ENCODE data around the gene PNMT. TPM values are rescaled to one million over a fixed set of nuclear protein-coding genes. Genes with fewer than 3 reads are reported as not detected.

PNMT gene
- total and polyA plus RNA-seq, 2 of the 8 experiments (the other 6 are each of a cell fraction or from before 2014, with no cell fraction given): 5.6 to 10.9 TPM

DNA sequence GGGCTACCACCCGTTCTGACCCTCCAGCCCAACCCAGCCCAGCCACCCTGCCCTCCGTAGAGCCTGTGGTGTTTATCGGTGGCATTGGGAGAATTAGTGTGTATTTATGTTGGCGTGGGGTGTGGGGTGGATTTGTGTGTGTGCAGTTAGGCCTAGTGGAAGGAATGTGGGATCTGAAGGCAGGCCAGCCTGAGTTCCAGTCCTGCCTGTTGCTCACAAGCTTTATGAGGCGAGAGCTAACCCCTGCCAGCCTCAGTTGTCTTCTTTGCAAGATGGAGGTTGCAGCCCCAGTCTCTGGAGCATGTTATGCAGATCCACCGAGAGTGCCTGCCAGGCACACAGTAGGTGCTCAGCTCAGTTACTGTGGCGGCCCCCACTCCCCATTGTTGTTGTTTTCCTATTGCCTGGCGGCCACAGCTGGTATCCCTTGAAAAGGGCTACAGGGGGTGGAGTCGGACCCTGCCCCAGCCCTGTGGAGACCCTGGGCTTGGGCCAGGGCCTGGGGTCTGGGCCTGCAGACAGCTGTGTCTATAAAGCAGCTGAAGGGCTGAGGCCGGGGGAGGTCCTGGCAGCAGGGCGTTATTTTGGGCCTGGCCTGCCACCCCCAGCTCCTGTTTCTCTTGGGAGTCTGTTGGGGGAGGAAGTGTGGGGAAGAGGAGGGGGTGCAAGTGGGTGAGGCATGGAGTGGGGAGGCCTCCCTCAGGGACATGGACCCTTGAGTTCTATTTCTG, 36.7 kb downstream of the PNMT start:
- Histone ChIP-seq H4K5ac (ENCODE audit: insufficient read length, low read depth, low read length) (peak overlapping the region; percentile 28), H3K56ac (replicated peaks; ENCODE audit: insufficient read length, low read depth, low read length) (no peak overlapping the region), H3K4me2 (ENCODE audit: insufficient read depth in 1 of 2, low read depth in 2 of 2, low read length in 2 of 2) (peak overlapping the region; percentile 63 to 88), H2BK15ac (ENCODE audit: low read length) (0 out of 2 replicates have a peak overlapping the region, but pooled peaks have one; percentile 81), H2BK120ac (replicated peaks; ENCODE audit: low read depth, low read length) (no peak overlapping the region), H3K23ac (ENCODE audit: insufficient read length) (no peak overlapping the region), H4K91ac (replicated peaks; ENCODE audit: insufficient read length, low read length) (peak overlapping the region; percentile 75), H2BK12ac (ENCODE audit: low read depth, low read length) (0 out of 2 replicates have a peak overlapping the region, but pooled peaks have one; percentile 75), H3K9me3 (ENCODE audit: insufficient read depth in 2 of 2, low read depth in 1 of 2, low read length in 1 of 2) (no peaks in the 10 kb centered on the region), H3K18ac (ENCODE audit: extremely low read depth, low read length) (peak overlapping the region; percentile 75; the same call in 1 of the 2 replicates), H3K27ac (ENCODE audit: low read depth, low read length) (peak overlapping the region; percentile 72), H3K23me2 (ENCODE audit: low read depth, low read length) (peaks cover 9% of the 10 kb centered on the region), H2AFZ (ENCODE audit: low read length) (no peak overlapping the region), H4K20me1 (replicated peaks in 1 of 2; ENCODE audit: control insufficient read depth in 1 of 2, insufficient read depth in 2 of 2, low read length in 2 of 2) (peaks cover 26 to 39% of the 10 kb centered on the region in 2 experiments), H3K36me3 (ENCODE audit: control insufficient read depth in 2 of 4, insufficient read depth in 4 of 4, low read length in 3 of 4) (peaks cover 14 to 35% (median 27%) of the 10 kb centered on the region in 4 experiments), H3K9ac (replicated peaks in 1 of 4; ENCODE audit: extremely low read depth in 1 of 4, low read depth in 3 of 4, low read length in 3 of 4) (peak overlapping the region in 3 of 4 experiments; percentile 45 to 53 (median 52); a peak in 5 of 7 replicates), H4K8ac (ENCODE audit: extremely low read depth, insufficient read depth, low read length) (no peak overlapping the region; the same call in 1 of the 2 replicates), H2AK5ac (ENCODE audit: low read depth, low read length) (peak overlapping the region; percentile 2; the same call in 1 of the 2 replicates), H2BK5ac (ENCODE audit: low read depth, low read length) (peak overlapping the region; percentile 67), H2BK20ac (ENCODE audit: low read length) (no peak overlapping the region), H3K4me3 (ENCODE audit: extremely low read depth in 1 of 4, insufficient read depth in 2 of 4, low read depth in 3 of 4, low read length in 4 of 4) (peak overlapping the region in 1 of 4 experiments; percentile 26; a peak in 4 of 8 replicates), H3K27me3 (replicated peaks in 1 of 4; ENCODE audit: control insufficient read depth in 3 of 4, extremely low read depth in 1 of 4, insufficient read depth in 3 of 4, low read length in 3 of 4) (no peaks in the 10 kb centered on the region), H3K4ac (replicated peaks; ENCODE audit: insufficient read length, low read depth, low read length) (peak overlapping the region; percentile 59), H3K4me1 (replicated peaks in 1 of 4; ENCODE audit: control insufficient read depth in 3 of 4, insufficient read depth in 4 of 4, low read length in 3 of 4) (peaks cover 12 to 43% (median 26%) of the 10 kb centered on the region in 4 experiments), H3K79me1 (ENCODE audit: low read depth, low read length) (peaks cover 22% of the 10 kb centered on the region), H3K79me2 (ENCODE audit: control insufficient read depth in 1 of 2, insufficient read depth in 2 of 2, low read length in 2 of 2) (peaks cover 42 to 96% of the 10 kb centered on the region in 2 experiments), H3K14ac (ENCODE audit: insufficient read length) (no peak overlapping the region)
- CTCF ChIA-PET (ENCODE audit: partially characterized antibody): interaction anchor here (0.6 to 52.4 kb wide), 16 partner anchors 9 to 71 kb away, joined by 3 to 1885 read pairs (median 4); partner anchors contain the start of genes GRB7, MIEN1, PPP1R1B and STARD3
- DNase-seq (ENCODE audit: low read depth in 1 of 2, low spot score in 2 of 2): peak in 1 of 2 experiments; percentile 63
- POLR2A ChIA-PET (ENCODE audit: partially characterized antibody): interaction anchor here (0.9 to 38.1 kb wide), 9 partner anchors 10 to 254 kb away, joined by 3 to 708 read pairs (median 6); partner anchors contain the start of genes MED1, MIEN1, PGAP3 and PNMT
- FAIRE-seq: no peak
- 53% methylated on average over 11 of the region's 11 CpGs; no CpG with 5 or more reads in 1 of the 2 experiments for WGBS, 2 experiments (ENCODE audit: extremely low coverage in 1 of 2, insufficient coverage in 1 of 2, insufficient read length in 1 of 2, insufficient replicate concordance in 2 of 2, low coverage in 1 of 2, low lambda C conversion rate in 2 of 2, missing lambda C conversion rate in 1 of 2)
- TF ChIP-seq HDAC6 (IDR thresholded peaks at IDR 0.05; ENCODE audit: low read depth, low read length): peak; percentile 41
- TF ChIP-seq POLR2AphosphoS5 (IDR thresholded peaks at IDR 0.05; ENCODE audit: low read depth, low read length): peak; percentile 16; the same call in 1 of the 2 replicates
- peak; percentile 9; the same call in 1 of the 2 replicates for TF ChIP-seq KDM1A (IDR thresholded peaks at IDR 0.05; ENCODE audit: borderline replicate concordance, low read length)
- TF ChIP-seq SP2 (IDR thresholded peaks at IDR 0.05; ENCODE audit: low read length): no peak
- TF ChIP-seq TAF1 (IDR thresholded peaks at IDR 0.05; ENCODE audit: low read depth, low read length): 0 out of 2 replicates have a peak, but pooled peaks have one; percentile 29
- TF ChIP-seq, protein P1, sequence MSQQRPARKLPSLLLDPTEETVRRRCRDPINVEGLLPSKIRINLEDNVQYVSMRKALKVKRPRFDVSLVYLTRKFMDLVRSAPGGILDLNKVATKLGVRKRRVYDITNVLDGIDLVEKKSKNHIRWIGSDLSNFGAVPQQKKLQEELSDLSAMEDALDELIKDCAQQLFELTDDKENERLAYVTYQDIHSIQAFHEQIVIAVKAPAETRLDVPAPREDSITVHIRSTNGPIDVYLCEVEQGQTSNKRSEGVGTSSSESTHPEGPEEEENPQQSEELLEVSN (IDR thresholded peaks at IDR 0.05): no peak
- TF ChIP-seq SAP30 (IDR thresholded peaks at IDR 0.05; ENCODE audit: insufficient read depth, insufficient replicate concordance, low read length): no peak
- no peak for TF ChIP-seq SP1 (IDR thresholded peaks at IDR 0.05; ENCODE audit: low read depth, low read length)
- TF ChIP-seq SIN3A (conservative IDR thresholded peaks at IDR 0.05 in 1 of 2, IDR thresholded peaks at IDR 0.05 in 1 of 2; ENCODE audit: low read depth in 1 of 2, low read length in 2 of 2): peak in 1 of 2 experiments; percentile 61; a peak in 1 of 4 replicates
- TF ChIP-seq TEAD4 (IDR thresholded peaks at IDR 0.05; ENCODE audit: low read depth, low read length): peak; percentile 87
